ENCODE measurements around the gene TSHZ2.

Gene TSHZ2

DNA sequence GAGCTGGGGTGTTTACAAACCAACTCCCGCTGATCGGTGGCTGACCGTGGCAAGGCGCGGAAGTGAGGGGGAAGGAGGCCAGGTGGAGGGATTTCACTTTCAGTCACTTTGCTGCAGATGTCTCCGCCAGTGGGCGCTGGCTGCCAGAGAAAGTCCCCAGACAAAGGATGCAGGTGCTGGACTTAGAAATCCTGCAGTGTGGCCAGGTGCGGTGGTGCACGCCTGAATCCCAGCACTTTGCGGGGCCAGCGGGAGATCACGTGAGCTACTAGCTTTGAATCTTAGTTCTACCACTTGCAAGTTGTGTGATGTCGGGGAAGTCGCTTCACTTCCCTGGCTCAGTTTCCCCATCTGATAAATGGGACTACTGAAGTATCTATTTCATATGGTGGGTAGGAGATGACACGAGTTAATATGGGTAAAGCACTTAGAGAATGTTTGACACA is 441.1 kb downstream of the TSHZ2 start:
- TF ChIP-seq RAD21 (IDR thresholded peaks at IDR 0.05; ENCODE audit: low read depth) (peak; percentile 59), TAF1 (IDR thresholded peaks at IDR 0.05; ENCODE audit: low read depth) (no peak), EP300 (IDR thresholded peaks at IDR 0.05; ENCODE audit: borderline replicate concordance) (no peak), TCF12 (IDR thresholded peaks at IDR 0.05; ENCODE audit: low read depth) (no peak), YY1 (IDR thresholded peaks at IDR 0.05; ENCODE audit: low read depth) (no peak)

DNA sequence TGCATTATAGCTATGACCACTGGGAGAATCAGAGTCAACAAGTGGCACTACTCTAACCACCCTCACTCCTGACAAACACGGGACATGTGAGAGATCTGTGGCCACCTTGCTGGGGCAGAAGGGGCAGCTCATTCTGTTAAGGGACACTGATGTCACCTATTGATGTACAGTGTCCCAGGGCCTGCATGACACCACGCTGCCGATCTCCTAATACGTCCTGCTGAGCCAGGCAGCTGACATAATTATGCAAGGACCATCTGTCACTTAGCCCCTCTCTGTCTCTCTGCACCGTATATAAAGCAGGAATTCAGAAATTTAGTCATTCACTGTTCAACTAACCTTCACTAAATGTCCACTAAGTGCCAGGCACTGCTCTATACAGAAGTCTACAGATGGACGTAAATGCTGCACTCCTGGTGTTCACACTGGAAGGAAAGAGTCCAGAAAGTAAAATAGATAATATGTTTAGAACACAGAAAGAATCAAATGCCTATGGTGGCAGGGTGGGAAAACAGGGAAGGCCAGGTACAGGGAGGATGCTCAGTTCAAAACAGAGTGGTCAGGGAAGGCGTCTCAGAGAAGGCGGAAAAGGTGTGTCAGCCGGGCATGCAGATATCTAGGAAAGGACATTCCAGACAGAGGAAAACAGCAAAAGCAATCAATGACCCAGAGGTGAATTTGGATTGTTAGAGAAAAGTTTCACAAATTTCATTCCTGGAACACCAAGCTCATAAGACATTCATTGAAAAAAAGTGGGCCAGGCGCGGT is 447.7 kb downstream of the TSHZ2 start:
- no peak for TF ChIP-seq CEBPB (IDR thresholded peaks at IDR 0.05)
- no peak for TF ChIP-seq TCF12 (IDR thresholded peaks at IDR 0.05; ENCODE audit: low read depth)
- TF ChIP-seq RAD21 (IDR thresholded peaks at IDR 0.05; ENCODE audit: low read depth): no peak
- no peak for TF ChIP-seq TAF1 (IDR thresholded peaks at IDR 0.05; ENCODE audit: low read depth)
- TF ChIP-seq, protein P1, sequence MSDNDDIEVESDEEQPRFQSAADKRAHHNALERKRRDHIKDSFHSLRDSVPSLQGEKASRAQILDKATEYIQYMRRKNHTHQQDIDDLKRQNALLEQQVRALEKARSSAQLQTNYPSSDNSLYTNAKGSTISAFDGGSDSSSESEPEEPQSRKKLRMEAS (IDR thresholded peaks at IDR 0.05): no peak
- no peak for TF ChIP-seq NFIC (IDR thresholded peaks at IDR 0.05)
- TF ChIP-seq ZBTB7A (IDR thresholded peaks at IDR 0.05; ENCODE audit: low read depth): no peak
- TF ChIP-seq TEAD4 (IDR thresholded peaks at IDR 0.05): no peak
- no peak for TF ChIP-seq FOXM1 (IDR thresholded peaks at IDR 0.05; ENCODE audit: borderline replicate concordance, low read depth)
- TF ChIP-seq CREB1 (IDR thresholded peaks at IDR 0.05; ENCODE audit: low read depth): no peak

DNA sequence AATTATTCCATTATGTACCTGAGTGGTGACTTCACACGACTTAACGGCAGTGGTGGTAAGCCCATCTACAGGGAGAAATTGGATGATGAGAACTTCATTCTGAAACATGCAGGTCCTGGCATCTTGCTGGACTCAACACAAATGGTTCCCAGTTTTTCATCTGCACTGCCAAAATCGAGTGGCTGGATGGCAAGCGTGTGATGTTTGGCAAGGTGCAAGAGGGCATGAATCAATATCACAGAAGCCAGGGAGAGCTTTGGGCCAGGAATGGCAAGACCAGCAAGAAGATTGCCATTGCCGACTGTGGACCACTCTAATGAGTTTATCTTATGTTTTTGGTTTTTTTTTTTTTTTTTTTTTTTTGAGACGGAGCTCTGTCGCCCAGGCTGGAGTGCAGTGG is 449.2 kb downstream of the TSHZ2 start:
- no peak for TF ChIP-seq CREB1 (IDR thresholded peaks at IDR 0.05; ENCODE audit: low read depth)
- TF ChIP-seq, protein P2, sequence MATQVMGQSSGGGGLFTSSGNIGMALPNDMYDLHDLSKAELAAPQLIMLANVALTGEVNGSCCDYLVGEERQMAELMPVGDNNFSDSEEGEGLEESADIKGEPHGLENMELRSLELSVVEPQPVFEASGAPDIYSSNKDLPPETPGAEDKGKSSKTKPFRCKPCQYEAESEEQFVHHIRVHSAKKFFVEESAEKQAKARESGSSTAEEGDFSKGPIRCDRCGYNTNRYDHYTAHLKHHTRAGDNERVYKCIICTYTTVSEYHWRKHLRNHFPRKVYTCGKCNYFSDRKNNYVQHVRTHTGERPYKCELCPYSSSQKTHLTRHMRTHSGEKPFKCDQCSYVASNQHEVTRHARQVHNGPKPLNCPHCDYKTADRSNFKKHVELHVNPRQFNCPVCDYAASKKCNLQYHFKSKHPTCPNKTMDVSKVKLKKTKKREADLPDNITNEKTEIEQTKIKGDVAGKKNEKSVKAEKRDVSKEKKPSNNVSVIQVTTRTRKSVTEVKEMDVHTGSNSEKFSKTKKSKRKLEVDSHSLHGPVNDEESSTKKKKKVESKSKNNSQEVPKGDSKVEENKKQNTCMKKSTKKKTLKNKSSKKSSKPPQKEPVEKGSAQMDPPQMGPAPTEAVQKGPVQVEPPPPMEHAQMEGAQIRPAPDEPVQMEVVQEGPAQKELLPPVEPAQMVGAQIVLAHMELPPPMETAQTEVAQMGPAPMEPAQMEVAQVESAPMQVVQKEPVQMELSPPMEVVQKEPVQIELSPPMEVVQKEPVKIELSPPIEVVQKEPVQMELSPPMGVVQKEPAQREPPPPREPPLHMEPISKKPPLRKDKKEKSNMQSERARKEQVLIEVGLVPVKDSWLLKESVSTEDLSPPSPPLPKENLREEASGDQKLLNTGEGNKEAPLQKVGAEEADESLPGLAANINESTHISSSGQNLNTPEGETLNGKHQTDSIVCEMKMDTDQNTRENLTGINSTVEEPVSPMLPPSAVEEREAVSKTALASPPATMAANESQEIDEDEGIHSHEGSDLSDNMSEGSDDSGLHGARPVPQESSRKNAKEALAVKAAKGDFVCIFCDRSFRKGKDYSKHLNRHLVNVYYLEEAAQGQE (IDR thresholded peaks at IDR 0.05; ENCODE audit: low read depth): no peak
- no peak for TF ChIP-seq TAF1 (IDR thresholded peaks at IDR 0.05; ENCODE audit: low read depth)
- TF ChIP-seq TEAD4 (IDR thresholded peaks at IDR 0.05): no peak
- TF ChIP-seq TCF12 (IDR thresholded peaks at IDR 0.05; ENCODE audit: low read depth): no peak
- TF ChIP-seq RAD21 (IDR thresholded peaks at IDR 0.05; ENCODE audit: low read depth): no peak
- TF ChIP-seq EGR1 (IDR thresholded peaks at IDR 0.05): no peak
- TF ChIP-seq FOXM1 (IDR thresholded peaks at IDR 0.05; ENCODE audit: borderline replicate concordance, low read depth): no peak
- TF ChIP-seq ZBTB7A (IDR thresholded peaks at IDR 0.05; ENCODE audit: low read depth): no peak

DNA sequence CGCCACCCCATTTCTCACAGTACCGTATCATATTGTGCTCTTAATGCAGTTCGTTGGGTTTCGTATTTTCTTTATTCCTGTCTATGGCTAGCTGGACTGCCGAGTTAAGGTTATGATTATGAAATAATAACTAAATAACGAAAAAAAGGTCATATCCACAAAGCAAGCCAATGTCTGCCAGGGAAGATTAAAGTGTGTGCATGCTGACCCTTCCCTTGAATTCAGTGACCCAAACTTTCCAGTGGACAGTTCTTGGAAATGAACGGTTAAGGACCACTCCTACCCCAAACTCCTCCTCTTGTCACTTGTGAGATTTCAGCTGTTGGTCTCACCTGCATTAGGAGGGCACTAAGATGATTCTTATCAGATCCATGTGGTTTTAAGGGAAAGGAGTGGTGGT is 449.9 kb downstream of the TSHZ2 start:
- TF ChIP-seq, protein P1 (IDR thresholded peaks at IDR 0.05): no peak

DNA sequence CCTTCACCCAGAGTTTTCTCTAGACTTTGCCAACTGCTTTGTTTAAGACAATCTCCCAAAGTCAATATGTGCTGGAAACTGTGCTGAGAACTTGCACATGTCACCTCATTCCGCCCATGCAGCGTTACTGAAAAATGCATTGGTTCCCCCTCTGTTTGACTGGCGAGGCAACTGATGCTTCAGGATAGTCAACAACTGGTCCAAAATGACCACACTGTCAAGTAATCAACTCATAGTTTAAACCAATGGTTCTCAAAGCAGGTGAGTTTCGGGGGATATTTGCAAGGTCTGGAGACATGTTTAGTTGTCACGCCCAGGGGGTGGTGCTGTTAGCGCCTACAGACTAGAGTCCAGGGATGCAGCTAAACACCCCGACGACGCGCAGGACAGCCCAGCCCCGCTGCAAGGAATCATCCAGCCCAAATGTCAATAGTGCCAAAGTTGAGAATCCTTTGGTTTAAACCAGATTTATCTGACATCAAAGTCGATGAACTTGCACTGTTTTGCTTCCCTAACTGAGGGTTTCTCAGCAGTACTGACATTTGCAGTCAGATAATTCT is 451.5 kb downstream of the TSHZ2 start:
- TF ChIP-seq, protein P1 (IDR thresholded peaks at IDR 0.05): no peak
- TF ChIP-seq NFIC (IDR thresholded peaks at IDR 0.05): no peak
- no peak for TF ChIP-seq TEAD4 (IDR thresholded peaks at IDR 0.05)
- no peak for TF ChIP-seq CREB1 (IDR thresholded peaks at IDR 0.05; ENCODE audit: low read depth)
- no peak for TF ChIP-seq EGR1 (IDR thresholded peaks at IDR 0.05)
- TF ChIP-seq, protein P3, sequence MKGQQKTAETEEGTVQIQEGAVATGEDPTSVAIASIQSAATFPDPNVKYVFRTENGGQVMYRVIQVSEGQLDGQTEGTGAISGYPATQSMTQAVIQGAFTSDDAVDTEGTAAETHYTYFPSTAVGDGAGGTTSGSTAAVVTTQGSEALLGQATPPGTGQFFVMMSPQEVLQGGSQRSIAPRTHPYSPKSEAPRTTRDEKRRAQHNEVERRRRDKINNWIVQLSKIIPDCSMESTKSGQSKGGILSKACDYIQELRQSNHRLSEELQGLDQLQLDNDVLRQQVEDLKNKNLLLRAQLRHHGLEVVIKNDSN (IDR thresholded peaks at IDR 0.05): no peak
- no peak for TF ChIP-seq EP300 (IDR thresholded peaks at IDR 0.05; ENCODE audit: borderline replicate concordance)
- no peak for TF ChIP-seq ZBTB7A (IDR thresholded peaks at IDR 0.05; ENCODE audit: low read depth)
- TF ChIP-seq CEBPB (IDR thresholded peaks at IDR 0.05): no peak
- no peak for TF ChIP-seq TCF12 (IDR thresholded peaks at IDR 0.05; ENCODE audit: low read depth)
- TF ChIP-seq TAF1 (IDR thresholded peaks at IDR 0.05; ENCODE audit: low read depth): no peak
- TF ChIP-seq RAD21 (IDR thresholded peaks at IDR 0.05; ENCODE audit: low read depth): no peak
- no peak for TF ChIP-seq FOXM1 (IDR thresholded peaks at IDR 0.05; ENCODE audit: borderline replicate concordance, low read depth)
- no peak for TF ChIP-seq YY1 (IDR thresholded peaks at IDR 0.05; ENCODE audit: low read depth)

DNA sequence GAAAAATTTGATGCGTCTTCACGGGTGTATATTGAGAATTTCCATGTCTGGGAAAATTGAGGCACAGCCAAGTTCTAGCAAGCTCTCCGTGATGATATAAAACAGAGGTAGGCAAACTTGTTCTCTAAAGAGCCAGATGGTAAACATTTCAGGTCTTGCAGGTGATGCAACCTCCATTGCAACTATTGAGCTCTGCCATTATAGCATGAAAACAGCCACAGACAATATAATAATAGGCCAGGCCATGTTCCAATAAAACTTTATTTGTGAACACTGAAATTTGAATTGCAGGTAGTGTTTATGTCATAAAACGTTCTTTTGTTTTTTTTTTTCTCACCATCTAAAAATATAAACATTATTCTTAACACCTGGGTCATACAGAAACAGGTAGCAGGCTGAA is 453.3 kb downstream of the TSHZ2 start:
- TF ChIP-seq FOXM1 (IDR thresholded peaks at IDR 0.05; ENCODE audit: borderline replicate concordance, low read depth): no peak
- TF ChIP-seq ZBTB7A (IDR thresholded peaks at IDR 0.05; ENCODE audit: low read depth): no peak
- TF ChIP-seq EGR1 (IDR thresholded peaks at IDR 0.05): no peak
- TF ChIP-seq EP300 (IDR thresholded peaks at IDR 0.05; ENCODE audit: borderline replicate concordance): no peak
- TF ChIP-seq TEAD4 (IDR thresholded peaks at IDR 0.05): no peak
- TF ChIP-seq TAF1 (IDR thresholded peaks at IDR 0.05; ENCODE audit: low read depth): no peak
- TF ChIP-seq YY1 (IDR thresholded peaks at IDR 0.05; ENCODE audit: low read depth): no peak
- TF ChIP-seq, protein P3 (IDR thresholded peaks at IDR 0.05): no peak
- TF ChIP-seq, protein P2 (IDR thresholded peaks at IDR 0.05; ENCODE audit: low read depth): no peak

All from Ishikawa (cell line).